ENCODE results near the gene INAFM2.

The INAFM2 gene

GRCh38 chr15:40361640-40362039 is 38.1 kb downstream of the INAFM2 start:
- TF ChIP-seq EZH2phosphoT487 (IDR thresholded peaks at IDR 0.05; ENCODE audit: low read length) (no peak), CTCF (IDR thresholded peaks at IDR 0.05; ENCODE audit: low read length) (no peak), EZH2 (optimal IDR thresholded peaks at IDR 0.05; ENCODE audit: low read depth, low read length) (no peak)
- Histone ChIP-seq H3K9me2 (replicated peaks; ENCODE audit: insufficient read depth, low read length) (no peaks in the 10 kb centered on the region), H3K9me3 (replicated peaks; ENCODE audit: insufficient read depth, low read length) (no peaks in the 10 kb centered on the region), H3K79me2 (ENCODE audit: low read length) (no peaks in the 10 kb centered on the region), H3K27me3 (replicated peaks; ENCODE audit: insufficient read depth, low read length) (no peaks in the 10 kb centered on the region), H3K4me2 (ENCODE audit: low read depth, low read length) (no peak overlapping the region), H3K27ac (ENCODE audit: low read length) (no peak overlapping the region), H3F3A (ENCODE audit: insufficient read depth, low read length) (peaks cover 2% of the 10 kb centered on the region; the same call in 1 of the 2 replicates), H3K9ac (ENCODE audit: low read length) (no peak overlapping the region), H3K4me3 (ENCODE audit: low read length) (no peak overlapping the region), H4K20me1 (ENCODE audit: insufficient read depth, low read length) (no peaks in the 10 kb centered on the region), H3K4me1 (ENCODE audit: low read length) (0 out of 2 replicates have a peak, but pooled peaks cover 5% of the 10 kb centered on the region), H3K36me3 (replicated peaks; ENCODE audit: insufficient read depth, low read length) (no peaks in the 10 kb centered on the region), H2AFZ (ENCODE audit: low read length) (no peak overlapping the region)
- DNase-seq, result no peak

- no peak for TF ChIP-seq EZH2phosphoT487 (IDR thresholded peaks at IDR 0.05; ENCODE audit: low read length)
- TF ChIP-seq EZH2 (optimal IDR thresholded peaks at IDR 0.05; ENCODE audit: low read depth, low read length), result no peak
- TF ChIP-seq CTCF (IDR thresholded peaks at IDR 0.05; ENCODE audit: low read length), result no peak
- Histone ChIP-seq H3F3A (ENCODE audit: insufficient read depth, low read length) (peaks cover 2% of the 10 kb centered on the region; the same call in 1 of the 2 replicates), H3K4me3 (ENCODE audit: low read length) (no peak overlapping the region), H3K9ac (ENCODE audit: low read length) (no peak overlapping the region), H3K4me2 (ENCODE audit: low read depth, low read length) (no peak overlapping the region), H3K4me1 (ENCODE audit: low read length) (peaks cover 16% of the 10 kb centered on the region), H4K20me1 (ENCODE audit: insufficient read depth, low read length) (no peaks in the 10 kb centered on the region), H3K79me2 (ENCODE audit: low read length) (no peaks in the 10 kb centered on the region), H3K9me3 (replicated peaks; ENCODE audit: insufficient read depth, low read length) (no peaks in the 10 kb centered on the region), H3K27ac (ENCODE audit: low read length) (no peak overlapping the region), H3K36me3 (replicated peaks; ENCODE audit: insufficient read depth, low read length) (no peaks in the 10 kb centered on the region), H2AFZ (ENCODE audit: low read length) (no peak overlapping the region), H3K27me3 (replicated peaks; ENCODE audit: insufficient read depth, low read length) (no peaks in the 10 kb centered on the region), H3K9me2 (replicated peaks; ENCODE audit: insufficient read depth, low read length) (no peaks in the 10 kb centered on the region)
- no peak for DNase-seq
Observed at GRCh38 chr15:40363611-40364010, 40.1 kb downstream of the INAFM2 start.

GRCh38 chr15:40364251-40364650 is 40.8 kb downstream of the INAFM2 start:
- Histone ChIP-seq H3K9ac (ENCODE audit: low read length) (no peak overlapping the region), H4K20me1 (ENCODE audit: insufficient read depth, low read length) (no peaks in the 10 kb centered on the region), H3K4me3 (ENCODE audit: low read length) (no peak overlapping the region), H3K9me3 (replicated peaks; ENCODE audit: insufficient read depth, low read length) (no peaks in the 10 kb centered on the region), H3K79me2 (ENCODE audit: low read length) (no peaks in the 10 kb centered on the region), H3F3A (ENCODE audit: insufficient read depth, low read length) (no peaks in the 10 kb centered on the region; the same call in 1 of the 2 replicates), H3K9me2 (replicated peaks; ENCODE audit: insufficient read depth, low read length) (no peaks in the 10 kb centered on the region), H2AFZ (ENCODE audit: low read length) (no peak overlapping the region), H3K27ac (ENCODE audit: low read length) (no peak overlapping the region), H3K27me3 (replicated peaks; ENCODE audit: insufficient read depth, low read length) (no peaks in the 10 kb centered on the region), H3K4me1 (ENCODE audit: low read length) (peaks cover 12% of the 10 kb centered on the region), H3K4me2 (ENCODE audit: low read depth, low read length) (no peak overlapping the region), H3K36me3 (replicated peaks; ENCODE audit: insufficient read depth, low read length) (no peaks in the 10 kb centered on the region)
- TF ChIP-seq EZH2 (optimal IDR thresholded peaks at IDR 0.05; ENCODE audit: low read depth, low read length) (no peak), EZH2phosphoT487 (IDR thresholded peaks at IDR 0.05; ENCODE audit: low read length) (no peak), CTCF (IDR thresholded peaks at IDR 0.05; ENCODE audit: low read length) (no peak)
- DNase-seq, result no peak
